ENCODE data around the gene AK1. TPM values are rescaled to one million over a fixed set of nuclear protein-coding genes. Genes with fewer than 3 reads are reported as not detected.

AK1 gene
- total and polyA plus RNA-seq, 4 donors, result 63.8 to 386 (median 113) TPM

- TF ChIP-seq CTCF (IDR thresholded peaks at IDR 0.05; ENCODE audit: control extremely low read depth, extremely low read depth), result no peak
- ATAC-seq (ENCODE audit: insufficient read depth, low FRiP score) (no peak), DNase-seq (no peak)
- no peaks in the 10 kb centered on the region for H3K27me3 ChIP-seq (ENCODE audit: control insufficient read depth in 3 of 3, insufficient read depth in 3 of 3, low read length in 2 of 3)
- H3K36me3 ChIP-seq (ENCODE audit: control insufficient read depth in 4 of 4, insufficient read depth in 4 of 4, low read length in 4 of 4), result peaks cover 0 to 2% (median 0%) of the 10 kb centered on the region in 4 donors
- H3K4me1 ChIP-seq (ENCODE audit: control insufficient read depth in 5 of 5, insufficient read depth in 5 of 5, low read length in 5 of 5), result peaks cover 3 to 44% (median 25%) of the 10 kb centered on the region in 5 donors
- H3K9ac ChIP-seq (ENCODE audit: insufficient read depth in 1 of 2, low read length in 2 of 2), result no peak overlapping the region
- WGBS, 2 donors, result 94% methylated on average over 11 of the region's 11 CpGs
- H3K4me3 ChIP-seq, result no peak overlapping the region
- peak overlapping the region; percentile 22 to 41 for H3K27ac ChIP-seq (ENCODE audit: low read depth in 1 of 2, low read length in 1 of 2)
- no peaks in the 10 kb centered on the region for H3K9me3 ChIP-seq (ENCODE audit: control insufficient read depth in 4 of 4, insufficient read depth in 3 of 4, low read length in 3 of 4)
Measured at GRCh38 chr9:127860779-127861178, 16.7 kb downstream of the AK1 start.

GRCh38 chr9:127860260-127860659 is 17.2 kb downstream of the AK1 start:
- no peaks in the 10 kb centered on the region for H3K27me3 ChIP-seq (ENCODE audit: control insufficient read depth in 3 of 3, insufficient read depth in 3 of 3, low read length in 2 of 3)
- no peak overlapping the region for H3K9ac ChIP-seq (ENCODE audit: insufficient read depth in 1 of 2, low read length in 2 of 2)
- TF ChIP-seq CTCF (IDR thresholded peaks at IDR 0.05; ENCODE audit: control extremely low read depth, extremely low read depth), result no peak
- H3K4me3 ChIP-seq, result no peak overlapping the region
- ATAC-seq (ENCODE audit: insufficient read depth, low FRiP score) (no peak), DNase-seq (no peak)
- peaks cover 3 to 47% (median 23%) of the 10 kb centered on the region in 5 donors for H3K4me1 ChIP-seq (ENCODE audit: control insufficient read depth in 5 of 5, insufficient read depth in 5 of 5, low read length in 5 of 5)
- whole genome bisulfite sequencing, 2 donors, result 76 to 86% methylated on average over 8 of the region's 8 CpGs
- no peaks in the 10 kb centered on the region for H3K36me3 ChIP-seq (ENCODE audit: control insufficient read depth in 4 of 4, insufficient read depth in 4 of 4, low read length in 4 of 4)
- H3K27ac ChIP-seq (ENCODE audit: low read depth in 1 of 2, low read length in 1 of 2), result peak overlapping the region in 1 of 2 donors; percentile 22
- no peaks in the 10 kb centered on the region for H3K9me3 ChIP-seq (ENCODE audit: control insufficient read depth in 4 of 4, insufficient read depth in 3 of 4, low read length in 3 of 4)

- DNase-seq, result peak; percentile 56 to 68 (median 61)
- H3K36me3 ChIP-seq (ENCODE audit: control insufficient read depth in 4 of 4, insufficient read depth in 4 of 4, low read length in 4 of 4), result no peaks in the 10 kb centered on the region
- TF ChIP-seq CTCF (IDR thresholded peaks at IDR 0.05; ENCODE audit: control extremely low read depth, extremely low read depth), result no peak
- no peak overlapping the region for H3K9ac ChIP-seq (ENCODE audit: insufficient read depth in 1 of 2, low read length in 2 of 2)
- no peak for ATAC-seq (ENCODE audit: insufficient read depth, low FRiP score)
- H3K27me3 ChIP-seq (ENCODE audit: control insufficient read depth in 3 of 3, insufficient read depth in 3 of 3, low read length in 2 of 3), result no peaks in the 10 kb centered on the region
- no peaks in the 10 kb centered on the region for H3K9me3 ChIP-seq (ENCODE audit: control insufficient read depth in 4 of 4, insufficient read depth in 3 of 4, low read length in 3 of 4)
- 26 to 31% methylated on average over 12 of the region's 12 CpGs for WGBS, 2 donors
- peak overlapping the region; percentile 17 to 71 for H3K27ac ChIP-seq (ENCODE audit: low read depth in 1 of 2, low read length in 1 of 2)
- peaks cover 3 to 48% (median 28%) of the 10 kb centered on the region in 5 donors for H3K4me1 ChIP-seq (ENCODE audit: control insufficient read depth in 5 of 5, insufficient read depth in 5 of 5, low read length in 5 of 5)
- H3K4me3 ChIP-seq, result no peak overlapping the region
Measured at GRCh38 chr9:127858041-127858512, 19.4 kb downstream of the AK1 start.

GRCh38 chr9:127857278-127857677 is 20.2 kb downstream of the AK1 start:
- no peaks in the 10 kb centered on the region for H3K27me3 ChIP-seq (ENCODE audit: control insufficient read depth in 3 of 3, insufficient read depth in 3 of 3, low read length in 2 of 3)
- H3K4me1 ChIP-seq (ENCODE audit: control insufficient read depth in 5 of 5, insufficient read depth in 5 of 5, low read length in 5 of 5), result peaks cover 3 to 45% (median 20%) of the 10 kb centered on the region in 5 donors
- no peaks in the 10 kb centered on the region for H3K36me3 ChIP-seq (ENCODE audit: control insufficient read depth in 4 of 4, insufficient read depth in 4 of 4, low read length in 4 of 4)
- H3K9me3 ChIP-seq (ENCODE audit: control insufficient read depth in 4 of 4, insufficient read depth in 3 of 4, low read length in 3 of 4), result no peaks in the 10 kb centered on the region
- no peak for DNase-seq
- H3K9ac ChIP-seq (ENCODE audit: insufficient read depth in 1 of 2, low read length in 2 of 2), result no peak overlapping the region
- H3K27ac ChIP-seq (ENCODE audit: low read depth in 1 of 2, low read length in 1 of 2), result peak overlapping the region; percentile 25 to 73
- TF ChIP-seq CTCF (IDR thresholded peaks at IDR 0.05; ENCODE audit: control extremely low read depth, extremely low read depth), result no peak
- no peak for ATAC-seq (ENCODE audit: insufficient read depth, low FRiP score)
- H3K4me3 ChIP-seq, result no peak overlapping the region
- WGBS, 2 donors, result 46 to 55% methylated on average over 4 of the region's 4 CpGs

All from lung (tissue), 12 donors.